GM12875 (cell line): ENCODE measurements around the gene EXOC6B.

Experiments
- H3K4me3 ChIP-seq: one replicate; pipeline ENCODE4 v1.5.1; 2011; ENCODE audit warnings: low read depth, low read length, control low read depth
- TF ChIP-seq, protein P1 (sequence below): IDR thresholded peaks from 2 replicates; pipeline ENCODE4 v1.5.1; 2011; ENCODE audit warnings: low read depth, mild to moderate bottlenecking, control low read depth, inconsistent platforms, low read length, moderate library complexity, borderline replicate concordance; ENCODE audit not compliant: insufficient read depth

The EXOC6B gene

GRCh38 chr2:72291059-72291458 lies 534.8 kb downstream of the EXOC6B start:
- H3K4me3 ChIP-seq, result no peak overlapping the region
- TF ChIP-seq, protein P1, sequence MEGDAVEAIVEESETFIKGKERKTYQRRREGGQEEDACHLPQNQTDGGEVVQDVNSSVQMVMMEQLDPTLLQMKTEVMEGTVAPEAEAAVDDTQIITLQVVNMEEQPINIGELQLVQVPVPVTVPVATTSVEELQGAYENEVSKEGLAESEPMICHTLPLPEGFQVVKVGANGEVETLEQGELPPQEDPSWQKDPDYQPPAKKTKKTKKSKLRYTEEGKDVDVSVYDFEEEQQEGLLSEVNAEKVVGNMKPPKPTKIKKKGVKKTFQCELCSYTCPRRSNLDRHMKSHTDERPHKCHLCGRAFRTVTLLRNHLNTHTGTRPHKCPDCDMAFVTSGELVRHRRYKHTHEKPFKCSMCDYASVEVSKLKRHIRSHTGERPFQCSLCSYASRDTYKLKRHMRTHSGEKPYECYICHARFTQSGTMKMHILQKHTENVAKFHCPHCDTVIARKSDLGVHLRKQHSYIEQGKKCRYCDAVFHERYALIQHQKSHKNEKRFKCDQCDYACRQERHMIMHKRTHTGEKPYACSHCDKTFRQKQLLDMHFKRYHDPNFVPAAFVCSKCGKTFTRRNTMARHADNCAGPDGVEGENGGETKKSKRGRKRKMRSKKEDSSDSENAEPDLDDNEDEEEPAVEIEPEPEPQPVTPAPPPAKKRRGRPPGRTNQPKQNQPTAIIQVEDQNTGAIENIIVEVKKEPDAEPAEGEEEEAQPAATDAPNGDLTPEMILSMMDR, result no peak

DNA sequence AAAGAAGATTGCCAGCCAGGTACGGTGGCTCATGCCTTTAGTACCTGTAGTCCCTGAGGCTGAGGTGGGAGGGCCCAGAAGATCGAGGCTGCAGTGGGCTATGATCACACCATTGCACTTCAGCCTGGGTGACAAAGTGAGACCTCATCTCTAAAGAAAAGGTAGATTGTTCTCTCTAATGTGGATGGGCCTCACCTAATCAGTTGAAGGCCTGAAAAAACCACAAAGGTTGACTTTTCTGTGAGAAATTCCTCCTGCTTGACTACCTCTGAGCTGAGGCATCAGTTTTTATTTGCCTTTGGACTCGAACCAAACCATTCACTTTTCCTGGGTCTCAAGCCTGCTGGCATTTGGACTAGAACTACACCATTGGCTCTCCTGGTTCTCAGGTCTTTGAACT lies 536.1 kb downstream of the EXOC6B start:
- no peak overlapping the region for H3K4me3 ChIP-seq
- TF ChIP-seq, protein P1, result no peak

GRCh38 chr2:72289283-72289682 lies 536.5 kb downstream of the EXOC6B start:
- TF ChIP-seq, protein P1, result no peak
- no peak overlapping the region for H3K4me3 ChIP-seq

DNA sequence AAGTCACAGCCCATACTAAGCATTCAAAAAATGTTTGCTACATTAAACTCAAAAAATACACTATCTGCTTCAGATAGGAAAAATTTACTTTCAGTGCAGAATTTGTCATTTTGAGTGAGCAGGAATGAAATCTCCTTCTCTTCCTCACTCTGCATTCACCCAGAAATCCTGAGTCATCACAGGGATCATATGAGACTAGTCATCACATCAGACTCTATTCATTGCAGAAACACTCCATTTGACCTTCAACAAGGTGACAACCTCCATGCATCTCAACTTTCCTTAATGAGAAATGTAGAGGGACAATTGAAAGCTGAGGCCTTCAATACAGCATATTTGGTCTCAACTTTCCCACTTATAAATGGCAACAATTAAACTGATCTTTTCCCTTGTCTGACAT lies 547.8 kb downstream of the EXOC6B start:
- TF ChIP-seq, protein P1, result no peak
- H3K4me3 ChIP-seq, result no peak overlapping the region

- H3K4me3 ChIP-seq, result no peak overlapping the region
- TF ChIP-seq, protein P1, result no peak
Measured at GRCh38 chr2:72276876-72277275, 549.0 kb downstream of the EXOC6B start.

DNA sequence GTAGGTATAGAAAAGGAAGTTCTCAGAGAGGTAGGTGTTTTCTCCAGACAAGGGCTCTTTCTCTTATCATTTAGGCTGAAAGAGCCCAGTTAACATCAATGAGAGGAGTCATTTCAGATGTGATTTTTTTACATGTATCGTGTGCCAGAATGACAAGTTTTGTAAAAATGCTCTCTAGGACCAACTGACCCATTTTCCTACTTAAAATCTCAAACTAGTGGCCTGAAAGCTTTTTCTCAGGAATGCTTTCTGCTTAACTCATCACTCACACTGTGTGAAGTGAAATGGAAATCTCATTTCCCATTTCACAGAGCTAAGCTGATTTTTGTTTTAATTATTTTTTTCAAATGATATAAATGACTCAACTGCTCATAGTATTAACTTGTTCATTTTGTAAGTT lies 549.5 kb downstream of the EXOC6B start:
- no peak overlapping the region for H3K4me3 ChIP-seq
- TF ChIP-seq, protein P1, result no peak

DNA sequence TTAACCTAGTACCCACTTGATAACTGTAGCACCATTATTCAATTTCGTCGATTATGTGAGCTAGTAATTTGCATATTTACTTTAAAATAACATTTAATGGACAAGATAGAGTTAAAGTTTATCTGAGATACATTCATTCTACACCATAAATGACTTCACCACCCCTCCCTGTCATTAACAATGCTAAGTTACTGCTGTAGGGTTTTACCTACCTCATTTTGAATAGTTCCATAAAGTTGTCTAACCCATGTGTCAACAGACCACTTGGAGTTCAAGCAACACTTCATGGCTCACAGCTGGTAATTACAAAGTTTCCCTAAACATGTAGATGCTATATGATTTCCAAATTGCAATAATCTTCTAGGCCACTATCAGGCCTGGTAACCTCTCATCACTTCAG lies 550.7 kb downstream of the EXOC6B start:
- TF ChIP-seq, protein P1, result no peak
- no peak overlapping the region for H3K4me3 ChIP-seq
